Measurements from ENCODE around the gene POMGNT1. TPM values are rescaled to one million over a fixed set of nuclear protein-coding genes. Genes with fewer than 3 reads are reported as not detected.
A peak's percentile ranks its signal among the peaks of the same experiment; 100 is the strongest.

The POMGNT1 gene
- total RNA-seq, 4 donors from 2014 or later, result 31.0 to 50.4 (median 38.2) TPM

- no peaks in the 10 kb centered on the region for H3K9me3 ChIP-seq
- WGBS, 2 donors (ENCODE audit: low coverage in 1 of 2), result 76 to 82% methylated on average over 3 of the region's 7 CpGs
- no peak overlapping the region for H3K27ac ChIP-seq
- no peak overlapping the region for H3K4me3 ChIP-seq
- peaks cover 0 to 33% of the 10 kb centered on the region in 2 donors for H3K36me3 ChIP-seq
- TF ChIP-seq POLR2A (IDR thresholded peaks at IDR 0.05) (no peak), POLR2AphosphoS5 (IDR thresholded peaks at IDR 0.05) (no peak), CTCF (IDR thresholded peaks at IDR 0.05) (no peak), EP300 (IDR thresholded peaks at IDR 0.05) (no peak)
- ATAC-seq, result no peak
- H3K4me1 ChIP-seq, result peaks cover 0 to 26% (median 8%) of the 10 kb centered on the region in 3 donors
- no peaks in the 10 kb centered on the region for H3K27me3 ChIP-seq
Measured at GRCh38 chr1:46184920-46185658, 13.1 kb downstream of the POMGNT1 start.

GRCh38 chr1:46183926-46184557 lies 14.2 kb downstream of the POMGNT1 start:
- 68 to 100% methylated on average over 1 to 3 of the region's 12 CpGs for WGBS, 2 donors (ENCODE audit: low coverage in 1 of 2)

GRCh38 chr1:46183079-46183847 lies 15.0 kb downstream of the POMGNT1 start:
- H3K4me3 ChIP-seq, result no peak overlapping the region
- no peaks in the 10 kb centered on the region for H3K27me3 ChIP-seq
- H3K36me3 ChIP-seq, result peaks cover 0 to 15% of the 10 kb centered on the region in 2 donors
- WGBS, 2 donors (ENCODE audit: low coverage in 1 of 2), result 0% methylated on average over 1 of the region's 8 CpGs; no CpG with 5 or more reads in 1 of the 2 donors
- H3K4me1 ChIP-seq, result peaks cover 0 to 30% (median 8%) of the 10 kb centered on the region in 3 donors
- H3K9me3 ChIP-seq, result no peaks in the 10 kb centered on the region
- TF ChIP-seq POLR2AphosphoS5 (IDR thresholded peaks at IDR 0.05), result peak; percentile 78
- TF ChIP-seq CTCF (IDR thresholded peaks at IDR 0.05), result no peak
- H3K27ac ChIP-seq, result peak overlapping the region; percentile 24 to 78 (median 72)
- peak; percentile 61 for ATAC-seq

More at GRCh38 chr1:46183926-46184557, 14.2 kb downstream of the POMGNT1 start:
- H3K4me3 ChIP-seq, result no peak overlapping the region
- H3K36me3 ChIP-seq, result peaks cover 0 to 22% of the 10 kb centered on the region in 2 donors
- H3K27me3 ChIP-seq, result no peaks in the 10 kb centered on the region
- peaks cover 0 to 31% (median 8%) of the 10 kb centered on the region in 3 donors for H3K4me1 ChIP-seq
- TF ChIP-seq EP300 (IDR thresholded peaks at IDR 0.05) (no peak), POLR2A (IDR thresholded peaks at IDR 0.05) (no peak), CTCF (IDR thresholded peaks at IDR 0.05) (no peak), POLR2AphosphoS5 (IDR thresholded peaks at IDR 0.05) (no peak)
- no peak for ATAC-seq
- H3K27ac ChIP-seq, result peak overlapping the region in 3 of 4 donors; percentile 70 to 78 (median 74)
- no peaks in the 10 kb centered on the region for H3K9me3 ChIP-seq

- no peak for ATAC-seq
- H3K4me3 ChIP-seq, result no peak overlapping the region
- H3K36me3 ChIP-seq, result no peaks in the 10 kb centered on the region
- no peak overlapping the region for H3K27ac ChIP-seq
- WGBS, 2 donors (ENCODE audit: low coverage in 1 of 2), result 51 to 64% methylated on average over 7 to 8 of the region's 10 CpGs
- TF ChIP-seq CTCF (IDR thresholded peaks at IDR 0.05), result no peak
- no peak for TF ChIP-seq EP300 (IDR thresholded peaks at IDR 0.05)
- no peak for TF ChIP-seq POLR2A (IDR thresholded peaks at IDR 0.05)
- no peak for TF ChIP-seq POLR2AphosphoS5 (IDR thresholded peaks at IDR 0.05)
- H3K9me3 ChIP-seq, result no peaks in the 10 kb centered on the region
- H3K27me3 ChIP-seq, result no peaks in the 10 kb centered on the region
- peaks cover 0 to 30% (median 8%) of the 10 kb centered on the region in 3 donors for H3K4me1 ChIP-seq
Measured at GRCh38 chr1:46181343-46182260, 16.6 kb downstream of the POMGNT1 start.
